ENCODE results near the gene TMCO4.

Gene TMCO4

DNA sequence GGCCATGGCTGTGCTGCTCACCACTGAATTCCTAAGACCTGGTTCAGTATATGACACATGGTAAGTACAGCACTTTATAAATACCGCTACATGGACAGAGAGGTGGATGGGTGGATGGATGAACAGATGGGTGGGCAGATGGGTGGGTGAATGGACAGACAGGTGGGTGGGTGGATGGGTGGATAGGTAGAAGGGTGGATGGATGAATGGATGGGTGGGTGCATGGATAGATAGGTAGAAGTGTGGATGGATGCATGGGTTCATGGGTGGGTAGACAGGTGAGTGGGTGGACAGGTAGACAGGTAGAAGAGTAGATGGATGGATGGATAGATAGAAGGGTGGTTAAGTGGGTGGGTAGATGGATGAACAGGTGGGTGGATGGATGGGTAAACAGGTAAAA lies 54.8 kb downstream of the TMCO4 start:
- no peak for DNase-seq

DNA sequence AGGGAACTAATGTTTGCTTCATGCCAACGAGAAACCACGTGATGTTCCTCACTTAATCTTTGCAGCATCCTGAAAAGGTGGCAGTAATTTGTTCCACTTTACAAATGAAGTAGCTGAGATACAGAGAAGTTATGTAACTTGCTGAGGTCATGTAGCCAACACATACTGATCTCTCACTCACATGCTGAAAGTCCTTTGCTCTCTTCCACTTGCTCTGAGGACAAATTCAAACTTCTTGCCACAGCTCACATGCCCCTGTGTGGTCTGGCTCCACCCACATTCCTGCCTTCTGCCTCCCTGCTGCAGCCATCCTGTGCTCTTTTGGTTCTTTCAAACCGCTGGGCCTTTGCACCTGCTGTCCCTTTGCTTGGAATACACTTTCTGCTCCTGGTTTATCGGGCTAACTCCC lies 55.4 kb downstream of the TMCO4 start:
- no peak for DNase-seq

DNA sequence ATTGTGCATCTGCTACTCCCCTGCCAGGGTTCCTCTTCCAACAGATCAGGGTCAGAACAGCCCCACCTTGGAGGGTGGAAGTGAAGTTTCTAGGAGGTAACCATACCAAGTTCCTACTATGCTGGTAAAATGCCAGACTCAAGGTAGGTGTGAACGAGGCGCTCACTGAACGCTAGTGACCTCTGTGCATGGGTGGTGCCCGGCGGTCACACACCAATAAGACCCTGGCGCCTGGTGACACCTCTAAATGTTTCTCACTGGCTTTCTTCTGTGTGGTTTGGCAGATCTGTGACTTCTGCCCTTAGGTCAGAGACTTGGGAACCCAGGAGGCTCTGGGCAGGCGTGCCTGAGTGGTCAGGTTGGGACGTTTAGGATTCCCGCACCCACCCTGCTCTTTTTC lies 55.9 kb downstream of the TMCO4 start:
- DNase-seq, result no peak

DNA sequence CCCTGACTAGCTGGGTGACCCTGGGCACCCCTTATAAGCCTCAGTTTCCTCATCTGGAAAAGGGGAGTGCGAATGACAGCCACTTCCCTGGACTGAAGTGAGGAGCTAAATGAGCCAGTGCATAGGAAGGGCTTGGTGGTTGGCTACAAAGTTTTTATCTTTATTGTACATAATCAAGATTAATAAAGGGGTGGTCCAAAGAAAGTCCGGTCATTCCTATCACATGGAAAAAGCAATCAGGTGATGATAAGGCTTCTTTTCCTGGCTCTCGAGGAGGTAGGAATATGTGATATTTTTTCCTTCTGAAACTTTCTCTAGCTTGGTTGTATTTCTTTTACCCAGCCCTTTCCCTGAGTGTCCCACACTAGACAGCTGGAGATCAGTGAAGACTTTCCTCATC lies 56.5 kb downstream of the TMCO4 start:
- DNase-seq, result no peak

DNA sequence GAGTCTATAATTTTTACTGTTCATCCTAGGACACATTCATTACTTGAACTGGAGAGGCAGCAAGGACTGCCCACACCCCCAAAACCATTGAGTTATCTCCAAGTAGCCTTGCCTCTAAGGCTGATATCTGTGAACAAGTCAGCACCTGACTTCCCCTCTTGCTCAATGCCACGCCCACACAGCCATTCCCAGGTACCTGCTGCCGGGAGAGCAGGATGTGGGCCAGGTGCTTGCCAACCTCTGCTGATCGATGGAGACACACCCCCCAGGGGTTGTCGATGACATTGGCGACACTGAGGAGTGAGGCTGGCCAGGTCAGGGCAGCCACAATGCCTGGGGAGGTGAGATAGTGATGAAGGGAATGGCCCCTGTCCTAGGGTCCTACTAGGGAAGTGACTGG lies 60.1 kb downstream of the TMCO4 start:
- no peak for DNase-seq

DNA sequence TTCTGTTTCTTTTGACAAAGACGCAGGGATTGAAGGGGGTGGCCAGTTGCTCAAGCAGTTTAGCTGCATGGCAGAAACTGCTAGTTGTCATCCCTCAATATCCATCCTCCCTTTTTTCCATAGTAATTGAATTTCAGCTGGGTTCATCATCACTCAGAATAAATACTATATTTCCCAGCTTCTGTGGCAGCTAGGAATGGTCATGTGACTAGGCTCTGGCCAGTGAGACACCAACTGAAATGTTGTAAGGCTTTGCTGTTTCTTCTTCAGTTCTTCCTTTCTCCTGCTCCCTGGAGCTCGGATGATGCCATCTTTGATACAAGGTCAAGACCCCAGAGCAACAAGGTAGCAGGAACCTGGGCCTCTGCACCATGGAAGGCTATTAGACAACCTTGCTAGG lies 61.0 kb downstream of the TMCO4 start:
- no peak for DNase-seq

DNA sequence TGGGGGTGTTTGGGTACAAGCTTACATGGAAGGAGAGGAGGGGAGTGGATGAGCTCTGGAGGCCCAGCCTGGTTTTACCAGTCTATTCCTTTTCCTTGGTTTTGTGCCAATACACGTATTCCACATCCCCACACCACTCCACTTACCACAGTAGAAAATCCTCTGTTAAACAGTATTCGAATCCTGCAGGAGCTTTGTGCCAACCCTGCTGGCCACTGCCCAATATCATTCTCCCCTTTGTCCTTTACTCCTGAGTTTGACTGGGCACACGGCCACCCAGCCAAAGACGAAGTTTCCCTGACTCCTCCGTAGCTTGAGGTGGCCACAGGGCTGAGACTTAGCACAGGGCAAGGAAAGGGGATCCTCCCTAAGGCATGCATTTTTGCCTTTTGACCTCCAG lies 61.6 kb downstream of the TMCO4 start:
- DNase-seq, result no peak

DNA sequence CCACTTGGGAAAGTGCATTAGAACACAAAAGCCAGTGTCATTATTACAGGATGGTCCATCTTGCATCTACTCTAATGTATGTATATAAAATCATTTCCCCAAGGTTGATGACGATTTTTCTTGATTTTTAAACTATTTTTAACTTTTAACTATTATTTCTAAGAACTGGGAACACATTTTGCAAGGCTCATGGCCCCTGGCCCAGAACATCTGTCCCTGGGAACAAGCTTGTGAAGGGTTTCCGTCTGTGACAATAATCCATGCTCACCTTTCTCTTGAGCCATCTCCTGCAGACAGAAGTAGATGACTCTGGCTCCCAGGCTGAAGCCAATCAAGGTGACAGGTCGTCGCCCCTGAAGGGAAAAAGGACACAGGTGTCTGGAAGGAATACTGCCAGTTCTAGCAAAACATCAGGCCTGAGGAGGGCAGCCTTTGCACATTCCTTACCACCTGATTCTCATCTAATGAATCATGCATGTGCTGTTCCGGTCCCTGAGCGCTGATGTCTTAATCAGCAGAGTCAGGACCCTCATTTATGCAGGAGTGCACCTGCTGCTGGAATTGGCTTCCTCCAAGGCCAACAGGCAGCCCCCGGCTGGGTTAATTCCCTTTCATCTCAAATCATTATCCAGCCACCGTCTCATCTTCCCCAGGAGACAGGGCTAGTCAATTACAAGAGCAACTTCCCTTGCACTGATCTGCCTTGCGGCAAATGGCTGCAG lies 62.5 kb downstream of the TMCO4 start:
- no peak for DNase-seq

DNA sequence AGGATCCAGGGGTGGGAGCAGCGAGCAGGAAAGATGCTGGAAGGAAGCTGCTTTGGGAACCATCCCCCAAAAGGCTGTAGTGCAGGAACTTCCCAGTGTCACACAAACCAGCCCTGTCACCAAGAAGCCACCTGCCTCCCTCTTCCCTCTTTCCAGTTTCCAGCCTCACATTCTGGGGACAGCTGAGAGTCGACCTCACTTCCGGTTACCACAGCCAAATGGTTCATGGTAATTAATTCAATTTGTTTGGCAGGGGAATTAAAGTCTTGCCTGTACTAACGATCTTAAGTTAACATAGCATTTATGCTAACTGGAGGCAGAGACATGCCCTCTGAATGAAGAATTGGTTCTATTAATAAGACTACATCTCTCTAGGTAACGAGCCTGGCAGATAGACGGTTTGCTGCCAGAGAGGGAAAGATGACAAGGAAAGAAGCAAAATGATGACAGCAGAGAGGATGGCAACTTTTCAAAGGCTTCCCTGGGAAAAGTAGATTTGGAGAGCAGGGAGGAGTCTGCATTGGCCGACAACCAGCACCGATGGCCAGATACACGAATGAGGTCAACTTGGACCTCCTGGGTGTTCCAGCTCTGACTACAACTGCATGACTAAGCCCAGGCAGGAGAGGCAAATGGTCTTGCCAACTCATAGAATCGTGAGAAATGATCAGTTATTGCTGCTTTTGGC lies 64.1 kb downstream of the TMCO4 start:
- no peak for DNase-seq

DNA sequence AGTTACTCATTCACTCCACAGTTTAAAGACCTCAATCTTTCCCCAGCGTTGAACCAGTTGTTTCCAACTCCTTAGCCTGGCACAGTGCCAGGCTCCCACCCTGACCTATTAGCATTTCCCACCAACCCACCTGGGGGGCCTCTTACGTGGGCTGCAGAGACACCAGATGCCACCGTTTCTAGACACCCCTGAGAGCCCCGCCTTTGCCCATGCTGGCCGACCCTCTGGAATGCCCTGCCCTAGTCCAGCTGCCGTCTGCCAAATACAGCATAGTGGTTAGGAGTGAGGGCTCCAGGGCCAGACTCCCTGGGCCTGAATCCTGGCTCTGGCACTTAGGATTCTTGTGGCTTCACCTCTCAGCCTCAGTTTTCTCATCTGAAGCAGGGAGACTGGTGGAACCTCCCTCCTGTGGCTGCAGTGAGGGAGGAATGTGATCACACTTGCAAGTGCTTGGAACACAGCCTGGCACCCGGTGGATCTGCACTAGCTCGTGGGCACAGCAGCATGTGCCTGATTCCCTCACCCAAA lies 65.2 kb downstream of the TMCO4 start:
- DNase-seq, result no peak

DNA sequence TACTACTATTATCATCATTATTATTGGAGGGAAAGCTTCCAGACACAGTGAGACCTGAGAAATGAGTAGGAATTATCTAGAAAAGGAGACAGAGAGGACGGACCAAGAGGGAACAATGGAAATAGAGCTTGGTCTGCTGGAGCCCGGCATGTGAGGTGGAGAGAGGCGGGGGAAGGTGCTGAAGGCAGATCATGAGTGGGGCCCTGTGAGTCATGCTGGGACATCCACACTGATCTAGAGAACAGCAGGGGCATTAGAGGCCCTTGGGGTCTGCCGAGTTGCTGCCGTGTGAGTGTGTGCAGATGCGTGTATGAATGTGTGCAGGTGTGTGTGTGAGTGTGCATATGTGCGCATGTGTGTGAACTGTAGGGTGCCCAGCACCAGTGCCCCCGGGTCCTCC lies 65.7 kb downstream of the TMCO4 start:
- DNase-seq, result no peak

DNA sequence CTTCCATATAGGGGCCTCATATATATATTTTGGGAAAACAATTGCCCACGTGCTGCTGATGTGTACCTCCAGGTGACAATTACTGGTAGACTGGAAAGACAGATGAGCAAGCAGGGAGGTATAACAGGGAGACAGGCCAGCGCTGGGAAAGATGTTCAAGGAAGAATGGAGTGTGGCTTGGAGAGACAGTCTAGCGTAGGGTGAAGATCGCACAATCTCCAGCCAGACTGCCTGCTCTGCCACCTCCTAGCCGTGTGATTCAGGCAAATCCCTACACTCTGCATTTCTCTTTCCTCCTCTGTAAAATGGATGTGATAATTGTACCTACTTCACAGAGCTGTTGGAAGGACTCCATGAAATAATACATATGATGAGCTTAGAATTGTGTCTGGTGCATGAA lies 66.1 kb downstream of the TMCO4 start:
- DNase-seq, result no peak

DNA sequence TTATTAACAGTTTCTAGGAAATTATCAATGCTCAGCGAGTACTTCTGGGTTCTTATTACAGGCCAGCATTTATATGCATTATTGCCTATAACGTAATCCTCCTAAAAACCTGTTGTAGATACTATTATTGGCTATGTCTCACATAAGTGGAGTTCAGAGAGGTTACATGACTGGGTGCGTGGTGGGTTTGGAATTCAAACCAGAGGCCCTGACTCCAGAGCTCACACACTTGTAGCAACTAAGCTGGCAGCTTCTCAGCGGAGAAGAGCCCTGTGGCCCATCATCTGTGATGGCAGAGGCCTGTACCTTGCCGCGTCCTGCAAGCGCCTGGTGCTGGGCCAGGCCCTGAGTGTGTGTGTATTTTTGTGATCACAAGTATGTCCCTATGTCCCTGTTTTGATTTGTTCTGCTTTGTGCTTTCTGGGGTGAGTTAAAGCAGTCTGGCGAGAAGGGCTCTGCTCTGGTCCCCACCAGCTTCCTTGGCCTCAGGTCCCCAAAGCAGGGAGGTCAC lies 68.3 kb downstream of the TMCO4 start:
- DNase-seq, result no peak

DNA sequence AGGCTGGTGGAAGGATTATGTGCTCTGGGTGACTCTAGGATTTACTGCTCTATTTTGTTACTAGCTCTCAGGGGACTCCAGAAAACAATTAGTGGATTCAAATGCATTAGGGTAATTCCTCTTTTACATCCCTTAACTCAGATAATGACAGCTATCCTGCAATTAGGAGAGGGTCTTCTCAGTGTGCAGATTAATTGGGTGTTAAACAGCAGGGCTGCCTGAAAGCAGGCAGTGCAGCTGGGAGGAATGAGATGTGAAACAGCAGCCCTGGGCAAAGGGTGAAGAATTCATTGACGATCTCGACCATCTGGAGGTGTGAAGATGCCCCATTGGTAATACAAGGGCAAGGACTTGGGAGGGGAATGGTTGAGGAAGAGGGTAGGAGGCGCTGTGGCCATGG lies 68.9 kb downstream of the TMCO4 start:
- DNase-seq, result no peak

DNA sequence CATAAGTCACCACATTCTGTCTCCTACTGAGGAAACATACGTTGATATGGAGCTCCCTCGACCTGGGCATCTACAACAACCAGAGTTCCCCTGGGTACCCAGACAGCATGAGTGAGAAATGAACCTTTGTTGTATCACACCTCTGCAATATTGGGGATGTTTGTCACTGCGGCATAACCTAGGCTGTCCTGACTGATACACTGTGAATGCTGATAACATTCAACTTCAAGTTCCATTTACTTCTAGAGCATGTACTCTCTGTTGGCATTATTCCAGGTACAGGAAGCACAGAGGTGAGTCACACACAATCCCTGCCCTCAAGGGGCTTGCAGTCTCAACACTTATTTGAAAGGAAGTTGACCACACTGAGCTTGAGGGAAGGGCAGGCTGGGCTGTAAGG lies 69.5 kb downstream of the TMCO4 start:
- no peak for DNase-seq

DNA sequence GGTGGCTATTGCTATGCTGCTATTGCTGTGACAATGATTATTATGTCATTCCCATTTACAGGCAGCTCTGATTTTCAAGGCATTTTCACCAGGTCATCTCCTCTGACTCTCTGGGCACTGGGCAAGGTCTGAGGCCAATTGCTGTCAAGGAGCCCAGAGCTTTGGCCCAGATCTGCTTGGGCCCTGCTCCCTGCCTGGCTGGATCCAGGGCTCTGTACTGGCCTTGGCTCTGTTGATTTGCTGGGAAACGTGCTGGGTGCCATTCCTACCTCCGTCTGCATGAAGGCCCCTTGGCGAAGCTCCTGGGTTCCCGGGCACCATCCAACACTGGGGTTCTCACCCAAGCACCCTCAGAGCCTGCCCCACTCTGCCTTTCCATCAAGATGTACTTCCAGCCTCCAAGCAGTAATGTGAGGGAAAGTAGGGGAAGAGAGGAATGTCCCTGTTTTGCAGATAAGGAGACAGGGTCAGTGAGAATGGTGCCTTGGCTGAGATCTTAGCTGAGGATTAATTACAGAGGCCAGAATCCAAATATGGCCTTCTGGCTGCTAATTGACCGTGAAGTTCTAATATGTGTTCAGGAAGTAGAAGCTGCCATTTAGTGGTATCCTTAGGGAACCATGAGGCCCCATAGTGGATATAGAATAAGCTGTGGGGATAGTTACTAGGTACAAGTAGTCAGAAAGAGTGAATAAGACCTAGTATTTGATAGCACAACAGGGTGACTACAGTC lies 71.1 kb downstream of the TMCO4 start:
- DNase-seq, result no peak

DNA sequence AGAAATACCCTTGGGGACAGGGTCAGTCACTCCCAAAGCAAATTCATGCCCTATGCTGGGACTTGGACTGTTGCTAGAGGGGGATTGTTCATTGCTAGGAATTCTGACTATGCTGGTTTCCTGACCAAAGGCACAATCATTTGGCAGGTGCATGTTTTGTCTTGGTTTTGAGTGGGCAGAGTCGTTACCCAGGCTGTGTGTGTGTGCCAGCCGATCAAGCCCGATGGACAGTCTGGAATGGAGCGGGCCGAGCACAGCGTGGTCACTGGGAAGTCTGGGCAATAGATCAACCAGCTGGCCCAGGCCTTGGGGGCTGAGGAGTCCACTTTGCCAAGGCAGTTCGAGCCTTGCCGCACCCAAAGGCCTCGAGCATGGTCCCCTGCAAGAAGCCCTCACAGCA lies 74.1 kb downstream of the TMCO4 start:
- DNase-seq, result no peak

DNA sequence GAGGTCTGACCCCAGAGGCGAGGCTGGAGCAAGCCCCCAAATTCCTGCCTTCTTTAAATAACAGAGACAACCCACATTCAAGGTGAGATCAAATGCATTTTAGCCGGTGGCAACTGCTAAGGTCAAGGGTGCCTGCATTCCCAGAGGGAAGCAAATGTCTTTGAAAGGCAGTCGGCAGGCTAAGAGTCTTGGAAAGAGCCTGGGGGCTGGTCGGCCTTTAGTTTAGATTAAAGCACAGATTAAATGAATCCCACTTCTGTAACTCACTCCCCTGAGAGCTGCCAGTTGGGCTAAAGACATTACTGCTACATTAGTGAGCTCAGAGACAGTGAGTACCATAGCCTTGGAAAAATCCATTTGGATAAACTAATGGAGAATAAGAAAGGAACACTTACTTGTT lies 75.8 kb downstream of the TMCO4 start:
- DNase-seq, result no peak

DNA sequence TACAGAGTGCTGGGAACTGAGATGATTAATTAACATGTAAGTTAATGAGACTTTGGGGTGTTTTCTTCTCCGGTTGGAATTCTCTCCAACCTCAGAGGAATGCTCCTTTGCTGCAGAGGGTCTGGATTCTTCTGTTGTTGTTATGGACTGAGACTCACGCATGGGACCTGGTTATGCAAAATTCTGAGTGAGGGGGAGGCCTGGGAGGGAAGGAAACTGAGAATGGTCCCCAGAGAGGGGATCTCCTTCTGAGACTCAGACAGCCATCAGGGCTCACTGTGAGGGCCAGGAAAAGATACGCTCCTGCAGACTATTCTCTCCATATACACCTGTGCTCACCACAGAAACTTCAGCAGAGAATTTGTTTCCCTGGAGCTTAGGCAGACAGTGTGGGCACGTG lies 78.7 kb downstream of the TMCO4 start:
- DNase-seq, result no peak

DNA sequence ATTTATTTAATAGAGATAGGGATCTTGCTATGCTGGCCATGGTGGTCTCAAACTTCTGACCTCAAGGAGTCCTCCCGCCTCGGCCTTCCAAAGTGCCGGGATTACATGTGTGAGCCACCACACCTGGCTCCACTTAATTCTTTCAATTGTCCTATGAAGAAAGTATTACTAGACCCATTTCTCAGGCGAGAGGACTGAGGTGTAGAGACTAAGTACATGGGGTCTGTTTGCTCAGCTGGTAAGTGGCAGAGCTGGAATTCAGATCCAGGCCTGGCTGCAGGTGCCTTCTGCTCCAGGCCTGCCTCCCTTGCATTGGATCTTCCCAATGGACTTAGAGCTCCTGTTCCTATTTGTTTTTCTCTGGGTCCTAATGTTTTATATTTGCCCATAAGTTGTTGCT lies 79.5 kb downstream of the TMCO4 start:
- DNase-seq, result no peak

DNA sequence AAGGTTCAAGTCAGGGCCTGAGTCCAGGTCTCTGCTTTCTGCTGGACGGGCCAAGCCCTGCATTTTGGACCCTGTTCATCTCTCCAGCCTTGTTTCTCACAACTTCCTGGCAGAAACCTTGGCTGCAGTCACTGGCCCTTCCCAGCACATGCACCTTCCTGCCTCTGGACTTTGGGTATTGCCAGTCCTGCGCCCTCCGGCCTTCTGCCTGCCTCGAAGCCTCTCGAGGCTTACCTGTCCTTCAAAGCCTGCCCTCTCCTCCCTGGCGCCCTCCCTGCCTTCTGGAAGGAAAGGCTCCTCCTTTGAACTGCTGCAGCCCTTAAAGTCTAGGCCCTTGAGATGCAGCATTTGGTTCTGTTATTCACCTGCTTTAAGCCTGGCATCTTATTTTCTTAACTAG lies 82.2 kb downstream of the TMCO4 start:
- DNase-seq, result no peak

DNA sequence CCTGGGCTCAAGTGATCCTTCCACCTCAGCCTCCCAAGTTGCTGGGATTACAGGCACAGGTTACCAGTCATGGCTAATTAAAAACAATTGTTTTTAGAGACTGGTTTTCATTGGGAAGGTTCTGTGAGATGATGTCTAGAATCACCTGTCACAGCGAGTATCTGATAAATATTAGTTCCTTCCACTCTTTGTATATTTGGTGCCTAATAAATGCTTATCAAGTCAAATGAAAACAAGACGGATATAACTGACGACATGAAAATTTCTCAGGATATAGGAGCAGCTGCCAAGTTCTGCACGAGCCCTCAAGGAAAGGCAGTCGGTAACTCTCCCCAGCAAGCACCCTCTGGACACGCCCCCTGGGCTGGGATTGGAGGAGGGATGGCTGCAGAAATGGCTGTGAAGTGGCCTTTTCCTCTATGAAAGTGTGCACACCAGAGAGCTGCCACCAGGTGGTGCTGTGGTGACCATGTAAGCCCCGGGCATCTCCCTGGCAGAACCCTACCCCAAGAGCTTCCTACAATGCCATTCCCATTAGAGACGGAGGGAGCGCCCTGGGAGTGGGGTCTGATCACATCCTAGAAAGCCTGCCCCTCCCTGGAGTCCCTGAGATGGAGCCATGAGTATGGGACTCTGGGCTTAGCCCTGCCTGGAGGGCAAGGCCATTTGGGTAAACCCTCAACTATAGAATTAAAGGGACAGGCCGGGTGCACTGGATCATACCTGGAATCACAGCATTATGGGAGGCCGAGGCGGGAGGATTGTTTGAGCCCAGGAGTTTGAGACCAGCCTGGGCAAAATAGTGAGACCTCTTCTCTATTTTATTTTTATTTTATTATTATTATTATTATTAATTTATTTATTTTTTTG lies 84.1 kb downstream of the TMCO4 start:
- peak; percentile 50 to 61 for DNase-seq

DNA sequence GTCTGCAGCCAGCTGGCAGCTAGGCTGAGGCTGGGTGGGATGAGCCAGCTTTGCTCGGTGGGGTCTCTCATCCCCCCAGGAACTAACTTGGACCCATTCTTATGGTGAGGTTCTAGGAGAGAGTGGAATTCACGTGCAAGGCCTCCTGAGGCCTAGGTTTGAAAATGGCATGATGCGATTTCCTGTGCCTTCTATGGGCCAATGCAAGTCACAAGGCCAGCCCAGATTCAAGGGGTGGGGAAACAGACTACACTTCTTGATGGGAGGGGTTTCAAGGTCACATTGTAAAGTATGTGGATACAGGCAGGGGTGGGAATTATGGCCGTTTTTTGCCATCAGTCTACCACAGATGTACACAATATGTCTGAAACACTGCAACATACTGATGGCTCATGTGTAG lies 86.8 kb downstream of the TMCO4 start:
- no peak for DNase-seq
